M059J (cell line): Measurements from ENCODE around the gene BTF3. TPM values are rescaled to one million over a fixed set of nuclear protein-coding genes. Genes with fewer than 3 reads are reported as not detected.

Experiments
- DNase-seq: peaks from one replicate; pipeline ENCODE4 v3.0.0-alpha.2; 2012; ENCODE audit warnings: low read depth
- total RNA-seq: library from RNA; depleted of rRNA; stranded (reverse); fragments of >200 nt; shearing (Covaris generic); gene quantifications from 2 replicates; pipeline ENCODE4 v1.2.3, GENCODE V29; 2014; rRNA removed

Gene BTF3
- total RNA-seq, 1 experiment from 2014 or later: 524 TPM

- no peak for DNase-seq
Observed at GRCh38 chr5:73525606-73526203, 27.5 kb downstream of the BTF3 start.

DNA sequence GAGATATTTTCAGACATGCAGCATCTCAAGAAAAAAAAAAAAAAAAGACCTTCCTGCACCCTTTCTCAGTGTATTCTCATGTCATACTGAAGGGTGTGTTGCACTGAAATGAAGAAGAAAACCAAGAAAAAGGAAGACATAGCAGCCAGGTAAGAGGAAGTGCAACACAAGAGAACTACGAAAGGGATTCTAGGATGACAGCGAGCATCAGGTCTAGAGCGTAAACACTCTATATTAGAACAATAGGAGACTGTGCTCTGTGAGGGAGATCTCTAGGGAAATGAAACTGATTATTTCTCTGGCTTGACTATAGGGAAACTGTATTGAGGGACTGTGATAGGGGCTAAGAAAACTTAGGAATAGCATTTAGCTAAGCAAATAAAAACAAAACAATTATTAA lies 30.0 kb downstream of the BTF3 start:
- no peak for DNase-seq

DNA sequence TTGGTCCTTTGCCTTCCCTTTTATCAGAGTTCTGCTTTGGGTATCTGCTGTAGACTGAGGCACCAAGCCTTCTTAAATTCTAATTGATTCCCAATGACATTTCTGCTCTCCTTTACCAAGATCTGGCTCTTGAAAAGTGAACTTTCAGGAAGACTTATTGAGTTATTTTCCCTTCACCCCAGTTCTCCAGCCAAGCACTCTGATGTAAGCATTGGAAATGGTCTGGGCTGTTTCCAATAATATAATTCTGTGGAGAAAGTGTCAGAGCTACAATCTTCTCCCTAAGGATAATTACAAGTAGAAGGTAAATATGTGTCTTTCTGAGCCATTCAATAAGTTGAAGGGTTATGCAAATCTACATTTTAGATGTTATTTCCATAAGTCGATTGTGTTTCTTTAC lies 30.8 kb downstream of the BTF3 start:
- no peak for DNase-seq

DNA sequence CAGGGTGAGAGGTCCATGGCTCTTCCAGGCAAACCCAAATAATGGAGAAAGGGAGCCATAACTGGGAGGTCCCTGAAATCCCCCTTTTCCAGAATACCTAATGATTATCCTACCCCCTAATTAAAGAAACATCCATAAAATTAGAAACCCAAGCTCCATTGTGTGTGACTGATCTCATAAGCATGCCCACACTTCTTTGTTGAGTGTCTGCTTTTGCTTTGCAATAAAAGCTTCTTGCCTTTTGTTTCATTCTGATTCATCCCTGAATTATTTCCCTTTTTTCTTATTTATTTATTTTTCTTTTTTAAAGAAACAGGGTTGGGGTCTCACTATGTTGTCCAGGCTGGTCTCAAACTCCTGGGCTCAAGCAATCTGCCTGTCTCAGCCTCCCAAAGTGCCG lies 33.1 kb downstream of the BTF3 start:
- no peak for DNase-seq

DNA sequence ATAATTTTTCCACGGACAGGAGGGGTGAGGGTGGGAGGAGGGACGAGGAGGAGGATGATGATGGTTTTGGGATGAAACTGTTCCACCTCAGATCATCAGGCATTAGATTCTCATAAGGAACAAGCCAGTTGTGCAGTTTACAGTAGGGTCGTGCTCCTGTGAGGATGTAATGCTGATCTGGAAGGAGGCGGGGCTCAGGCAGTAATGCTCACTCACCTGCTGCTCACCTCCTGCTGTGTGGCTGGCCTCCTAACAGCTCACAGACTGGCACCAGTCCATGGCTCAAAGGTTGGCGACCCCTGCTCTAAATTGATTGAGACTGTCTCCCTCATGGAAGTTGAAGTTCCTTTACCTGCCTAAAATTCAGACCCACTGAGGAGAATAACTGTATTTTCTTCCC lies 34.0 kb downstream of the BTF3 start:
- no peak for DNase-seq

DNA sequence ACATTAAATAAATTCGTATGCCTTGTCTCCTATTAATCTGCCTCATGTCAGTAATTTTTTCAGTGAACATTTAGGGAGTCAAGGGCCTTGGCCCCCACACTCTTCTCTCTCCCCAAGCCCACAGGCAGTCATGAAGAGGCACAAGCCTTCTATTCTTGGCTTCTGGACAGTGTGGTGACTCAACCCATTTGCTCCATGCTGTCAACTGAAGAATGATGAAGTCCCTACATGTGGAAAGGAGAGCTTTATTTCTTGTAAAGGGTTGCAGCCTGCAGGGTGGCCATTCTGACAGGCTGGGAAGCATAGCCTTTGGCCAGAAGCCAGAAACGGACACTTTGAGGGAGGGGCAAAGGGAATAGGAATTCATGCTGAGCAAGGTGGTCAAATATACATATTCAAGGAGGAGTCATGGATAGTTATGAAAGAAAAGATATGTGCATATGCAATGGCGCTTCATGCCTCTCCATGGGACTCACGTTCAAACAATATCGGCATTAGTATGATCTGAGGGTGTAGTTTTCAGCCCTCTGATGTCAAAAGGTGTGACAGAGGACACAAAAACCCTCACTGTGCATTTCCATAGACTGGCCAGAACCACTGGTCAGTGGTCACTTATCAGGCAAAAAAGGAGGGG lies 35.9 kb downstream of the BTF3 start:
- DNase-seq: peak; percentile 38

GRCh38 chr5:73534971-73535370 lies 36.7 kb downstream of the BTF3 start:
- no peak for DNase-seq

DNA sequence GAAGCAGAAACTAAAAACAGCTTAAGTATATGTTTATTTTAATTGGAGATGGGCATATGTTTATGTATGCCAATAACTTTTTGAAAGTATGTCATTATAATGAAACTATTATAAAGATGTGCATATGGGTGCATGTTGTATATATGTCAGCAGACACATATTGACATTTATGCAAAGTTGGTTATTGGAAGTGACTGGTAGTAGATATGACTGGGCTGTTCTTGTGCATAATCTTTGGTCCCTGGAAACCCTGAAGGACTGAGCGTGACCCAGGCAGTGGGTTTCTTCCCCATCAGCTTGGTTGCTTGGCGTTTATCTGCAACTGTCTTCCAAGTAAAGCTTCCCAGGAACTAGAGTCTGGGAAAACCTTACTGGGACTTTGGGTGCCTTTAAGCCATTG lies 41.5 kb downstream of the BTF3 start:
- no peak for DNase-seq

DNA sequence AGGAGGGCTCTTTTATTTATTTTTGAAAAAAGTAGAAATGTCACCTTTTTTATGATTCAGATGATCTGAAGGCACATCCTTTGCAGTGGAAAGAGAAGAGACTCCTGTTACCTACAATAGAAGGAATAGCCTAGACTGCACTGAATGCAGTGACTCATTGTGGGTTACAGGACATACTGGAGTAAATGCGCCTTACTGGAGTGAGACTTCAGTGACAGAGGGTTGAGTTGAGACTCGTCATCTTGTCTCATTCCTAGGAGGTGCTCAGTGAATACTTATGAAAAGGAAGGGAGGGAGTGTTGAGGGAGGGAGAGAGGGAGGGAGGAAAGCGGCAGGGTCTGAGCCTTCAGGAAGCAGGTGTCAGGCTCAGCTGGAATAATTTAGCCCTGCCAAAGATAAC lies 42.0 kb downstream of the BTF3 start:
- peak; percentile 93 for DNase-seq

DNA sequence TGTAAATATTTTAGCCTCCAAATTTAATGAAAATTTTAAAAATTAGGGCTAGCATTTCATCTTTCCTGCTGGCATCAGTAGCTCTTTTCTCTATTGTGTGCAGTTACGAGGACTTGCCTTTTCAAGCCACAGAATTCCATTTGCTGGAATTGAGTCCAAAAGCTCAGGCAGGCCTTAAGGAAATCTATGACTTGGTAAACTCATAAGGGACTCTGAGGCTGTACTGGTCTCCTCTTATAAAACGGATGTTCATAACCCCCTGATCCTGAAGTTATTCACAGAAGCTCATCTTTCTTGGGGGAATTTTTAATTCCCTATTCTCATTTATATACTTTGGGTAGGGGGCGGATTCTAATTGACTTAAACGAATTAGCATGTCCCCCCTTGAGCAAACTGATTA lies 43.8 kb downstream of the BTF3 start:
- no peak for DNase-seq

DNA sequence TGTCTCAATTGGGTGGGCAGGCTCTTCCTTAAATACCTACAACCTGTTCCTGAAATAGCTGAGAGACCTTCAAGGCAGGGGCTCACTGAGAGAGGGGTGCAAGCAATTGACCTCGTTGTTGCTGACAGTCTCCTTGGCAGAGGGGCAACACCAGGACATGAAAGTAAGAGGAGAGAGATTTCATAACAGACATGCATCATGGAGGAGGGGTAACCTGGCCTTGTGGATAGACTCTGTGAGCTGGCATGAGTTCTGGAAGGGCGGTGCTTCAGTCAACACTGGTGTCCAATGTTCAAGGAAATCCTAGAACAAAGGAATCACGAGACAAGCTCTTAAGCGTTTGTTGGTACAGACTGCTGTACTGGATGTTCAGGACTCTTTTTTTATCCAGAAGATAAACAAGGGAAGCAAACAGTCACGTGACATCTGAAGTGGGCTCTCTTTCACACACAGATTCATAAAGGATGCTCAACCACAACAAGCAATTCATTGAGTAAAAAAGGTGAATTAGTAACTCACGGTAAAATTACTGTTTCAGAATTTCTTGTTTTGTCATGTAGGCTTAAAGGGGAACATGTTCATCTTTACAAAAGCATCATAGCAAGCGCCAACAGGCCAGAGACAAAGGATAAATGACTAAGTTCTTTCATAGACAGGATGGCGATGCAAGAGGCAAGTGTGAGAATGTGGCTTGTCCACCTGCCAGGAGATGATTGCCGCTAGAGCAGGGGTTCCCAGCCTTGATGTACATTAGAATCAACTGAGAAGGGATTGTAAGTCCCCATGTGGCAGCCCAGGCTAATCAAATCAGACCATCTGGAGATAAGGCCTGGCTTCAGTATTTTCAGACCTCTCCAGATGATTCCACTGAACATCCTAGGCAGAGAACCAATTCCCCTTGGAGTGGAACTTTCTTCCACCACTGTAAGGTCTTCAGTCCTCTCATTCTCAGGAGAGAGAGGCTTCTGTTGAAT lies 46.5 kb downstream of the BTF3 start:
- no peak for DNase-seq

GRCh38 chr5:73545403-73545779 lies 47.1 kb downstream of the BTF3 start:
- DNase-seq: no peak

- no peak for DNase-seq
Observed at GRCh38 chr5:73550016-73550415, 51.8 kb downstream of the BTF3 start.

DNA sequence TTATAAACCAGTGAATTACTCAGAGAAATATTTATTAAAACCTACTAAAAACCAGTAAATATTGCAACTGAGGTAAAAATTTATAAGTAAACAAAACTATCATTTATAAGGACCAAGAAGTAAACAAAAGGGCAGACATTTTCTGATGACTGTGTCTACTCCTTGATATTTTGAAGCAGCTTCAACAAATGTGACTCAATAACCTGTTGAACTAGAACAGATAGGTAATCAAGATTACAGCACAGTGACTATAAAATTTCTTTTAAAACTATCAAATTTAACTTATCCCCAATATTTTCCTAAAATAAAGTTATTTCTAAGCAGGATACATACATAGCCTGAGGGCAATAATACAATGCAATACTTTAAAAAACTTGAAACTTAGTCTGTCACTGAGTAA lies 54.4 kb downstream of the BTF3 start:
- no peak for DNase-seq

Other genes starting within 250 kb of the BTF3 start
- gene FOXD1, start 49.7 kb upstream of the BTF3 start, total RNA-seq: 17.1 and 17.4 TPM in 2 replicates
- gene ANKRA2, start 67.2 kb downstream of the BTF3 start, total RNA-seq: 9.8 and 17.9 TPM in 2 replicates
- gene UTP15, start 67.3 kb downstream of the BTF3 start, total RNA-seq: 16.6 and 19.5 TPM in 2 replicates
- gene ARHGEF28, start 127.8 kb downstream of the BTF3 start, total RNA-seq: 7.1 and 12.0 TPM in 2 replicates